ENCODE results near the gene BPIFA1.

The BPIFA1 gene

GRCh38 chr20:33235696-33236095 is at the start of gene BPIFA1:
BPIFA1 (plus strand) TSS chr20:33235996; CDS start chr20:33237712, 1,716 bp downstream.
- DNase-seq, result no peak

GRCh38 chr20:33187491-33187890 is 48.3 kb upstream of the BPIFA1 start:
- no peak for DNase-seq

- no peak for DNase-seq
Measured at GRCh38 chr20:33188421-33188820, 47.4 kb upstream of the BPIFA1 start.

- no peak for DNase-seq
Measured at GRCh38 chr20:33191484-33191883, 44.3 kb upstream of the BPIFA1 start.

GRCh38 chr20:33191955-33192354 is 43.8 kb upstream of the BPIFA1 start:
- no peak for DNase-seq

GRCh38 chr20:33192912-33193501 is 42.8 kb upstream of the BPIFA1 start:
- DNase-seq, result no peak

- DNase-seq, result no peak
Measured at GRCh38 chr20:33199026-33199425, 36.8 kb upstream of the BPIFA1 start.

GRCh38 chr20:33202451-33202850 is 33.3 kb upstream of the BPIFA1 start:
- DNase-seq, result no peak

GRCh38 chr20:33203444-33203843 is 32.4 kb upstream of the BPIFA1 start:
- no peak for DNase-seq

GRCh38 chr20:33209789-33210188 is 26.0 kb upstream of the BPIFA1 start:
- DNase-seq, result peak; percentile 59

GRCh38 chr20:33210371-33210770 is 25.4 kb upstream of the BPIFA1 start:
- DNase-seq, result no peak

- peak; percentile 20 for DNase-seq
Measured at GRCh38 chr20:33211817-33212424, 23.9 kb upstream of the BPIFA1 start.

GRCh38 chr20:33217052-33217451 is 18.7 kb upstream of the BPIFA1 start, which contains the start of gene BPIFA3:
BPIFA3 (plus strand) TSS chr20:33217352; CDS start chr20:33217537, 185 bp downstream.
- DNase-seq, result no peak

GRCh38 chr20:33224399-33224798 is 11.4 kb upstream of the BPIFA1 start:
- no peak for DNase-seq

- no peak for DNase-seq
Measured at GRCh38 chr20:33229843-33230242, 6.0 kb upstream of the BPIFA1 start.

GRCh38 chr20:33231237-33231636 is 4.6 kb upstream of the BPIFA1 start:
- no peak for DNase-seq

GRCh38 chr20:33232486-33233072 is 3.2 kb upstream of the BPIFA1 start:
- no peak for DNase-seq

- no peak for DNase-seq
Measured at GRCh38 chr20:33233129-33233774, 2.5 kb upstream of the BPIFA1 start.

GRCh38 chr20:33234050-33234449 is 1.7 kb upstream of the BPIFA1 start:
- DNase-seq, result no peak

- no peak for DNase-seq
Measured at GRCh38 chr20:33236351-33236750, 555 bp downstream of the BPIFA1 start.

GRCh38 chr20:33237989-33238388 is 2.2 kb downstream of the BPIFA1 start:
- DNase-seq, result no peak

- no peak for DNase-seq
Measured at GRCh38 chr20:33239418-33239817, 3.6 kb downstream of the BPIFA1 start.

GRCh38 chr20:33239979-33240736 is 4.4 kb downstream of the BPIFA1 start:
- DNase-seq, result no peak
